Measurements from ENCODE around the gene LRP1B. TPM values are rescaled to one million over a fixed set of nuclear protein-coding genes. Genes with fewer than 3 reads are reported as not detected.

The LRP1B gene
- total and polyA plus RNA-seq, 2 donors (not counting 1 experiment from before 2014, with no cell fraction given) = not detected

- no peaks in the 10 kb centered on the region for H3K9me3 ChIP-seq (ENCODE audit: control extremely low read depth in 1 of 3, control insufficient read depth in 2 of 3, insufficient read depth in 1 of 3, low read length in 2 of 3)
- H3K4me2 ChIP-seq (replicated peaks; ENCODE audit: low read depth, low read length, poor library complexity, severe bottlenecking) = no peak overlapping the region
- POLR2A ChIA-PET = no interaction called here
- TF ChIP-seq CTCF (IDR thresholded peaks at IDR 0.05) (no peak), EZH2 (IDR thresholded peaks at IDR 0.05; ENCODE audit: borderline replicate concordance, insufficient read depth, low read depth, low read length, poor library complexity, severe bottlenecking) (no peak)
- no peak overlapping the region for H3K4me3 ChIP-seq (ENCODE audit: control extremely low read depth in 1 of 5, extremely low read depth in 1 of 5, insufficient read depth in 1 of 5, low read depth in 2 of 5, low read length in 4 of 5)
- no peak overlapping the region for H3K4me3 Mint-ChIP-seq
- no peak overlapping the region for H2AFZ ChIP-seq (ENCODE audit: insufficient read depth, low read depth, low read length, poor library complexity, severe bottlenecking)
- WGBS (ENCODE audit: insufficient coverage) = 90% methylated on average over 5 of the region's 11 CpGs
- H3K9ac ChIP-seq (ENCODE audit: low read length) = no peak overlapping the region
- no peaks in the 10 kb centered on the region for H3K27me3 ChIP-seq (replicated peaks in 1 of 4; ENCODE audit: control extremely low read depth in 1 of 4, control insufficient read depth in 3 of 4, insufficient read depth in 4 of 4, low read length in 3 of 4)
- intact Hi-C loops (cut with micrococcal nuclease) = no loop called here
- no peak for DNase-seq
- H3K4me1 ChIP-seq (ENCODE audit: control insufficient read depth in 2 of 2, insufficient read depth in 2 of 2, low read length in 2 of 2) = no peaks in the 10 kb centered on the region
- CTCF ChIA-PET = no interaction called here
- no peak overlapping the region for H3K27ac Mint-ChIP-seq
- H3K27me3 Mint-ChIP-seq = no peaks in the 10 kb centered on the region
- no peak for ATAC-seq (ENCODE audit: low read depth)
- H4K20me1 ChIP-seq (ENCODE audit: control insufficient read depth, insufficient read depth, low read length, poor library complexity, severe bottlenecking) = no peaks in the 10 kb centered on the region
- no peaks in the 10 kb centered on the region for H3K4me1 Mint-ChIP-seq
- no peak overlapping the region for H3K27ac ChIP-seq (ENCODE audit: low read length in 2 of 2)
- H3K9me3 Mint-ChIP-seq (ENCODE audit: insufficient read depth) = no peaks in the 10 kb centered on the region
- H3K79me2 ChIP-seq (ENCODE audit: control insufficient read depth, insufficient read depth, low read length) = no peaks in the 10 kb centered on the region
- no peaks in the 10 kb centered on the region for H3K36me3 ChIP-seq (replicated peaks in 1 of 2; ENCODE audit: control extremely low read depth in 1 of 2, control insufficient read depth in 1 of 2, extremely low read depth in 1 of 2, insufficient read depth in 2 of 2, low read length in 1 of 2)
Measured at GRCh38 chr2:142010477-142011270, 120.1 kb downstream of the LRP1B start.

GRCh38 chr2:142008135-142008744 is 122.6 kb downstream of the LRP1B start:
- POLR2A ChIA-PET = no interaction called here

More at GRCh38 chr2:142008135-142008744, 122.6 kb downstream of the LRP1B start:
- Histone ChIP-seq H2AFZ (ENCODE audit: insufficient read depth, low read depth, low read length, poor library complexity, severe bottlenecking) (no peak overlapping the region), H3K4me1 (ENCODE audit: control insufficient read depth in 2 of 2, insufficient read depth in 2 of 2, low read length in 2 of 2) (no peaks in the 10 kb centered on the region), H4K20me1 (ENCODE audit: control insufficient read depth, insufficient read depth, low read length, poor library complexity, severe bottlenecking) (no peaks in the 10 kb centered on the region), H3K4me2 (replicated peaks; ENCODE audit: low read depth, low read length, poor library complexity, severe bottlenecking) (no peak overlapping the region), H3K4me3 (ENCODE audit: control extremely low read depth in 1 of 5, extremely low read depth in 1 of 5, insufficient read depth in 1 of 5, low read depth in 2 of 5, low read length in 4 of 5) (no peak overlapping the region), H3K36me3 (replicated peaks in 1 of 2; ENCODE audit: control extremely low read depth in 1 of 2, control insufficient read depth in 1 of 2, extremely low read depth in 1 of 2, insufficient read depth in 2 of 2, low read length in 1 of 2) (no peaks in the 10 kb centered on the region), H3K27ac (ENCODE audit: low read length in 2 of 2) (no peak overlapping the region), H3K9ac (ENCODE audit: low read length) (no peak overlapping the region), H3K27me3 (replicated peaks in 1 of 4; ENCODE audit: control extremely low read depth in 1 of 4, control insufficient read depth in 3 of 4, insufficient read depth in 4 of 4, low read length in 3 of 4) (no peaks in the 10 kb centered on the region), H3K9me3 (ENCODE audit: control extremely low read depth in 1 of 3, control insufficient read depth in 2 of 3, insufficient read depth in 1 of 3, low read length in 2 of 3) (no peaks in the 10 kb centered on the region), H3K79me2 (ENCODE audit: control insufficient read depth, insufficient read depth, low read length) (no peaks in the 10 kb centered on the region)
- intact Hi-C loops (cut with micrococcal nuclease) = no loop called here
- no peaks in the 10 kb centered on the region for H3K27me3 Mint-ChIP-seq
- H3K4me1 Mint-ChIP-seq = no peaks in the 10 kb centered on the region
- no peak overlapping the region for H3K4me3 Mint-ChIP-seq
- H3K27ac Mint-ChIP-seq = no peak overlapping the region
- no peaks in the 10 kb centered on the region for H3K9me3 Mint-ChIP-seq (ENCODE audit: insufficient read depth)
- CTCF ChIA-PET = no interaction called here
- DNase-seq (no peak), ATAC-seq (ENCODE audit: low read depth) (no peak)
- TF ChIP-seq EZH2 (IDR thresholded peaks at IDR 0.05; ENCODE audit: borderline replicate concordance, insufficient read depth, low read depth, low read length, poor library complexity, severe bottlenecking) (no peak), CTCF (IDR thresholded peaks at IDR 0.05) (no peak)
- WGBS (ENCODE audit: insufficient coverage) = 100% methylated on average over 1 of the region's 4 CpGs
